Astrocyte (in vitro differentiated cells and primary cell): ENCODE data around the gene PCYT2.

ENCODE experiments used
- CTCF ChIP-seq: IDR thresholded peaks from 2 replicates; pipeline ENCODE4 v1.5.1; 2011; ENCODE audit warnings: low read depth, mild to moderate bottlenecking, inconsistent platforms, low read length, moderate library complexity; ENCODE audit not compliant: insufficient read depth
- EZH2 ChIP-seq: IDR thresholded peaks from 2 replicates; pipeline ENCODE4 v1.6.1; 2012; ENCODE audit warnings: mild to moderate bottlenecking, low read length, inconsistent platforms; ENCODE audit not compliant: insufficient read depth

GRCh38 chr17:81870981-81871386, 40.2 kb downstream of the PCYT2 start, which contains the start of gene ARHGDIA:
- TF ChIP-seq CTCF: no peak
- TF ChIP-seq EZH2: no peak
